Skeletal muscle satellite cell (primary cell): ENCODE measurements around the gene SYT1.

ENCODE experiments used
- H3K27me3 ChIP-seq: 2 replicates; pipeline ENCODE4 v1.7.0; 2013; ENCODE audit warnings: low read length; ENCODE audit not compliant: control insufficient read depth, insufficient read depth
- H3K36me3 ChIP-seq: 2 replicates; pipeline ENCODE4 v1.7.0; 2013; ENCODE audit warnings: mild to moderate bottlenecking, control low read depth, low read length; ENCODE audit not compliant: insufficient read depth
- H3K4me1 ChIP-seq: 2 replicates; pipeline ENCODE4 v1.7.0; 2013; ENCODE audit warnings: low read length; ENCODE audit not compliant: control insufficient read depth, insufficient read depth
- H3K4me2 ChIP-seq: 2 replicates; pipeline ENCODE4 v1.7.0; 2013; ENCODE audit warnings: mild to moderate bottlenecking, low read length
- H3K4me3 ChIP-seq: 2 replicates; pipeline ENCODE4 v1.7.0; 2013; ENCODE audit warnings: low read length
- H3K9ac ChIP-seq: 2 replicates; pipeline ENCODE4 v1.7.0; 2013; ENCODE audit warnings: mild to moderate bottlenecking, low read depth, low read length, moderate library complexity
- H3K9me3 ChIP-seq: replicated peaks from 2 replicates; pipeline ENCODE4 v1.7.0; 2013; ENCODE audit warnings: mild to moderate bottlenecking, control low read depth, low read length

The SYT1 gene

DNA sequence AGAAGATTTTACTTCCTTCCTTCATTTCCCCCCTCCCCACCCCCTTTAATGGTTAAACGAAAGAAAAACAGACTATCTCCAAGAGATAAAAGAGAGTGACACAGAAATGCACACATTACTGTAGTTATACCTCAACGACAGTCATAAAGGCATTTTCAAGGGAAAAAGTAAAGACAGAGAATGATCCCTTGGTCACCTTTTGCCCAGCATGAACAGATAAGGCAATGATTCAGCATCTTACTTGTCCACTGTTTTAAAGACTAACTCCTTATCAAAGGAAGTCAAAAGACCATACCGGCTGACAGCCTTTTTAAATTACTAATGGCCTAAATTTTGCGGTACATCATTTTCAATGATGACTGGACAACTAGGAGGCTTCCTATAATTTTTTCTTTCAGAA, 499.6 kb downstream of the SYT1 start:
- Histone ChIP-seq H3K36me3 (no peaks in the 10 kb centered on the region), H3K4me1 (no peaks in the 10 kb centered on the region), H3K9me3 (no peaks in the 10 kb centered on the region)

DNA sequence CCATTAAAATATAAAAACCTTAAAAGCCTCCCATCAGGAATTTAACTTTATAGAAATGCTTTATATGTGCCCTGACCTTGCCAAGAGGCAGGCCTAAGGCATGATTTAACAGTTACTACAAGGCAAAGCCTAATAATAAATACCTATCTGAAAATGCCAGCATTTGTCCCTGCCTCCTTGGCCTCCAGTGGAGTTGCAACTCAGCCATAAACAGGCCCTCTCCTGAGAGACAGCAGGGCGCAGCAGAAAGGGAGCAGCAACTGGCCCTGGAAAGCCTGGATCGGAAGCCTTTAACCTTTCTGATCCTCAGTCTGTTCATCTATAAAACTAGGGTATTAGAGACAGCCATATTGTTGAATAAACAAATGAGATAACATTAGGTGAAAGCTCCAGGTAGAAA, 501.8 kb downstream of the SYT1 start:
- H3K36me3 ChIP-seq: no peaks in the 10 kb centered on the region
- no peaks in the 10 kb centered on the region for H3K4me1 ChIP-seq

More for the DNA sequence above, 499.6 kb downstream of the SYT1 start:
- no peak overlapping the region for H3K4me3 ChIP-seq
- no peak overlapping the region for H3K9ac ChIP-seq
- H3K4me2 ChIP-seq: no peak overlapping the region
- H3K27me3 ChIP-seq: no peaks in the 10 kb centered on the region

DNA sequence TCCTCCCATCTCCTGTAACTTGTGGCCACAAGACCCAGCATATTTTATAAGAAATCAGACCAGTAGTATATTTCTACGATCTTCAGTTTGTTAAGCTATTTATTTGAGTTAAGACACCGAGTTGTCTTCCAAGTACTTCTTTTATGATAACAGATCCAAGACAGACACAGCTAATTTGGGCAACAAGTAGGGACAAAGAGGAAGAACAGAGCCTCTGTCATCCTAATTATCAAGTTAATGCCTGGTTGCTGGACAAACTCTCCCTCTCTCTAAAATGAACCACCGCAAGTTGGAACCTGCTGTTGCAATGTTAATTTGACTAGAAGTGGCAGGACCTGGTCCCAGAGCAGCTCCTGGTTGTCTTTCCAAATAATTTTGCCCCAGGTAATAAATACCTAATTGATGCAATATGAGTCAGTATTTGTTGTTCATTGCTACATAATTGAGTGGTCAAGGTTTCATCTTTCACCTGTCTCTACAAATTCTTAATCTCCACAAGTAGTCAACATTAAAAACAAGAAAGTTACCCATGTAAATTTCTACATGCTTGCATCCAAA, 502.5 kb downstream of the SYT1 start:
- Histone ChIP-seq H3K4me2 (no peak overlapping the region), H3K9ac (no peak overlapping the region), H3K4me1 (no peaks in the 10 kb centered on the region), H3K36me3 (no peaks in the 10 kb centered on the region), H3K4me3 (no peak overlapping the region), H3K27me3 (no peaks in the 10 kb centered on the region), H3K9me3 (no peaks in the 10 kb centered on the region)

More for the DNA sequence above, 501.8 kb downstream of the SYT1 start:
- no peaks in the 10 kb centered on the region for H3K27me3 ChIP-seq
- no peak overlapping the region for H3K4me3 ChIP-seq
- H3K9me3 ChIP-seq: no peaks in the 10 kb centered on the region
- no peak overlapping the region for H3K9ac ChIP-seq
- H3K4me2 ChIP-seq: no peak overlapping the region

DNA sequence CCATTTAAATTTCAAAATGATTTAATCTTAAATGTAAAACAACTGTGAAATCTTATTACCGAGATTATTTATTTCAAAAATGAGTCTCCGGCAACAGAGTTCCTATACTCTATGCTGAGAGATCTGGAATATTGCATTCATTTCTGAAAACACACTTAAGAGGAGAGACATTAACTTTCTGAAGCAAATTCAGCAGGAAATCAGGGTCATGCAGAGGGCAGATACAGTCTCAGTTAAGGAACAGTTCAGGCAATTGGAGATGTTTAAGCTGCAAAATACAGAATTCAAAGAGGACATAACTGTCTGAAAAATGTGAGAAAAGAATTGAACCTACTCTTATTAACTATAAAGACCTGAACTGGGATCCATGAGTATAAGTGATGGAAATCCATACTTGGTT, 505.4 kb downstream of the SYT1 start:
- Histone ChIP-seq H3K36me3 (no peaks in the 10 kb centered on the region), H3K4me3 (no peak overlapping the region), H3K27me3 (no peaks in the 10 kb centered on the region), H3K4me1 (no peaks in the 10 kb centered on the region), H3K9ac (no peak overlapping the region), H3K4me2 (no peak overlapping the region), H3K9me3 (no peaks in the 10 kb centered on the region)

DNA sequence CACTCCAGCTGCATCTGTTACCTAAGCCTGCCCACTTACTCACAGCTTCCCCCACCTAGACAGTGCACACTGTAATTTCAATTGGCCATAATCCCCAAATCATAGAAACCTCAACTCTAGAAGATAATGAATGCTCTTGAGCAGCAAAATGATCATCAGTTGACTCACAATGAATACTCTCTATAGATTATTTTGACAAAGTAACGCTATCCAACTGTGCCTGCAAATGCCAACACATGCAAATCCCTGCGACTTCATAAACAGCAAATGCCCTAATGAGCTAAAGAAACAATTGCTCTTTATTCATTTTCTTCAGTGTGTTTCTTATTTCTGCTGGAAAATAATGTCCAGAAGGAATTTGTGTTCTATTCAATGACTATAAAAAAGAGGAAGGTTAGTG, 506.7 kb downstream of the SYT1 start:
- H3K36me3 ChIP-seq: no peaks in the 10 kb centered on the region
- no peak overlapping the region for H3K9ac ChIP-seq
- no peak overlapping the region for H3K4me3 ChIP-seq
- no peak overlapping the region for H3K4me2 ChIP-seq
- H3K9me3 ChIP-seq: no peaks in the 10 kb centered on the region
- no peaks in the 10 kb centered on the region for H3K27me3 ChIP-seq
- no peaks in the 10 kb centered on the region for H3K4me1 ChIP-seq

- H3K27me3 ChIP-seq: no peaks in the 10 kb centered on the region
- H3K4me1 ChIP-seq: peaks cover 8% of the 10 kb centered on the region
- H3K9me3 ChIP-seq: no peaks in the 10 kb centered on the region
- no peak overlapping the region for H3K9ac ChIP-seq
- H3K36me3 ChIP-seq: no peaks in the 10 kb centered on the region
- H3K4me3 ChIP-seq: no peak overlapping the region
- no peak overlapping the region for H3K4me2 ChIP-seq
These were observed 509.4 kb downstream of the SYT1 start for GRCh38 chr12:79373896-79374499.

DNA sequence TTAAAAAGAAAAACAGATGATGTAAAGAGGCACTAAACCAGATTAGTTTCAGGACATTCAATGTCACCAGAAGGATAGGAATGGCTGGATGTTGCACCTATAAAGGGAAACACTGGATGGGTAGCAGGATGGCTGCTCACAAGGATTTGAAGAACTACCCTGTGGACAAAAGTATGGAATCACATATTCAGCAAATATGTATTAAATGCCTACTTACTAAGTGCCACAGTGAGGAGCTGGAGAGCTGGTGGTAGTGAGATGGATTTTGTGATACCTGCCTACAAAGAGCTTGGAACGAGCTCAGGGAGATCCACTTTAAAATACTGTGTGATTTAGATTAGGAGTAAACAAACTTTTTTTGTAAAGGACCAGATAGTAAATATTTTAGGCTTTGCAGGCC, 510.0 kb downstream of the SYT1 start:
- no peak overlapping the region for H3K4me2 ChIP-seq
- H3K4me1 ChIP-seq: peaks cover 8% of the 10 kb centered on the region
- H3K4me3 ChIP-seq: no peak overlapping the region
- H3K27me3 ChIP-seq: no peaks in the 10 kb centered on the region
- no peak overlapping the region for H3K9ac ChIP-seq
- no peaks in the 10 kb centered on the region for H3K36me3 ChIP-seq
- H3K9me3 ChIP-seq: no peaks in the 10 kb centered on the region

DNA sequence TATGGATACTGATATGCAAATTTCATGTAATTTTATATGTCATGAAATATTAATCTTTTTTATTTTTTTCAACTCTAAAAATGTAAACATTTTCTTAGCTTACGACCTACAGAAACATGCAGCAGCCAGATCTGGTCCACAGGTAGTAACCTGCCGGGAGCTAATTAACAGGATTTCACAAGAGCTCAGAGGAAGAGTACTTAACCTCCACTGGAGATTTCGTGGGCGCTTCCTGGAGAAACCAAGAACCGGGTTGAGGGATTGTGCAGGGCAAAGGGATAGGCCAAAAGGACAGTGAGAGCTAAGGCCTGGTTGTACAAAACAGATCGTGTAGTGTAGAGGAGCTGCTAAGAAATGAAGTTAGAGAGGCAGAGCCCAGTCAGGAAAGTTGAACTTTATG, 510.5 kb downstream of the SYT1 start:
- Histone ChIP-seq H3K4me1 (peaks cover 8% of the 10 kb centered on the region), H3K4me2 (no peak overlapping the region), H3K36me3 (no peaks in the 10 kb centered on the region), H3K27me3 (no peaks in the 10 kb centered on the region), H3K9me3 (no peaks in the 10 kb centered on the region), H3K4me3 (no peak overlapping the region), H3K9ac (no peak overlapping the region)

GRCh38 chr12:79378496-79378895, 513.9 kb downstream of the SYT1 start:
- H3K9me3 ChIP-seq: no peaks in the 10 kb centered on the region
- no peak overlapping the region for H3K4me2 ChIP-seq
- H3K9ac ChIP-seq: no peak overlapping the region
- H3K4me1 ChIP-seq: peaks cover 8% of the 10 kb centered on the region
- H3K27me3 ChIP-seq: no peaks in the 10 kb centered on the region
- H3K4me3 ChIP-seq: no peak overlapping the region
- H3K36me3 ChIP-seq: no peaks in the 10 kb centered on the region

DNA sequence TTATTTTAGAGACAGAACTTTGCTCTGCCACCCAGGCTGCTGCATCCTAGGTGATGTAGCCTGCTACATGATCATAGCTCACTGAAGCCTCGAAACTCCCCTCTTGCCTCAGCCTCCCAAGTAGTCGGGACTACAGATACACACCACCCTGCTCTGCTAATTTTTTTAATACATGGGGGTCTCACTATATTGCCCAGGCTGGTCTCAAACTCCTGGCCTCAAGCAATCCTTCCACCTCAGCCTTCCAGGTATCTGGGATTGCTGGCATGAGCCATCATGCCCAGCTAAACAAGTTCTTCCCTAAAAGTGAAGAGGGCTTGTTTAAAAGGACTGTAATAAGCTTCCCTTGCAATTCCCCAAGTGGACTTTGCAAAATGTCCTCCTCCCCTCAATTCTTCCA, 515.8 kb downstream of the SYT1 start:
- Histone ChIP-seq H3K4me1 (peaks cover 8% of the 10 kb centered on the region), H3K4me2 (no peak overlapping the region), H3K4me3 (no peak overlapping the region), H3K9me3 (no peaks in the 10 kb centered on the region), H3K9ac (no peak overlapping the region), H3K27me3 (no peaks in the 10 kb centered on the region), H3K36me3 (no peaks in the 10 kb centered on the region)

GRCh38 chr12:79381248-79382208, 517.0 kb downstream of the SYT1 start:
- peaks cover 8% of the 10 kb centered on the region for H3K4me1 ChIP-seq
- no peaks in the 10 kb centered on the region for H3K27me3 ChIP-seq
- H3K36me3 ChIP-seq: no peaks in the 10 kb centered on the region
- H3K9me3 ChIP-seq: no peaks in the 10 kb centered on the region
- H3K4me2 ChIP-seq: no peak overlapping the region
- no peak overlapping the region for H3K4me3 ChIP-seq
- H3K9ac ChIP-seq: no peak overlapping the region
